ENCODE measurements around the gene MS4A6A.

Gene MS4A6A

GRCh38 chr11:60128376-60128775 is 54.5 kb downstream of the MS4A6A start:
- no peak for DNase-seq (ENCODE audit: low read depth)

GRCh38 chr11:60127311-60127811 is 55.5 kb downstream of the MS4A6A start:
- DNase-seq (ENCODE audit: low read depth) = no peak

GRCh38 chr11:60125956-60126585 is 56.8 kb downstream of the MS4A6A start:
- no peak for DNase-seq (ENCODE audit: low read depth)

GRCh38 chr11:60124802-60125432 is 58.0 kb downstream of the MS4A6A start:
- no peak for DNase-seq (ENCODE audit: low read depth)

Measured in fibroblast of gingiva (primary cell).